MM.1S (cell line): Measurements from ENCODE around the gene ZBTB34.

ENCODE experiments used
- DNase-seq: peaks from one replicate; pipeline ENCODE4 v3.0.0-alpha.2; 2015
- H2AFZ ChIP-seq: fragments of 300-600 bp; sonication (generic); 2 replicates; pipeline ENCODE4 v1.6.0; 2016; ENCODE audit warnings: antibody characterized with exemption, low read length
- H3F3A ChIP-seq: fragments of 300-600 bp; sonication (generic); 2 replicates; pipeline ENCODE4 v1.6.1; 2016; ENCODE audit warnings: mild to moderate bottlenecking, antibody characterized with exemption, low read length, moderate library complexity, mixed read lengths; ENCODE audit not compliant: insufficient read depth
- H3K27ac ChIP-seq: fragments of 300-600 bp; sonication (generic); 2 replicates; pipeline ENCODE4 v1.5.1; 2016; ENCODE audit warnings: mild to moderate bottlenecking, low read length
- H3K27me3 ChIP-seq: fragments of 300-600 bp; sonication (generic); replicated peaks from 2 replicates; pipeline ENCODE4 v1.6.0; 2016; ENCODE audit warnings: low read length; ENCODE audit not compliant: insufficient read depth
- H3K36me3 ChIP-seq: fragments of 300-600 bp; sonication (generic); replicated peaks from 2 replicates; pipeline ENCODE4 v1.6.1; 2016; ENCODE audit warnings: mild to moderate bottlenecking, low read length, mixed read lengths; ENCODE audit not compliant: insufficient read depth
- H3K4me1 ChIP-seq: fragments of 300-600 bp; sonication (generic); 2 replicates; pipeline ENCODE4 v1.6.1; 2016; ENCODE audit warnings: low read length, mixed read lengths
- H3K4me2 ChIP-seq: fragments of 300-600 bp; sonication (generic); 2 replicates; pipeline ENCODE4 v1.6.0; 2016; ENCODE audit warnings: low read depth, low read length
- H3K4me3 ChIP-seq: fragments of 300-600 bp; sonication (generic); 2 replicates; pipeline ENCODE4 v1.5.1; 2016; ENCODE audit warnings: low read length, mixed read lengths
- H3K79me2 ChIP-seq: fragments of 300-600 bp; sonication (generic); 2 replicates; pipeline ENCODE4 v1.6.1; 2016; ENCODE audit warnings: mixed run types, low read length, mixed read lengths
- H3K9ac ChIP-seq: fragments of 300-600 bp; sonication (generic); 2 replicates; pipeline ENCODE4 v1.6.1; 2016; ENCODE audit warnings: low read length, mixed read lengths
- H3K9me2 ChIP-seq: fragments of 300-600 bp; sonication (generic); replicated peaks from 2 replicates; pipeline ENCODE4 v1.6.1; 2016; ENCODE audit warnings: mild to moderate bottlenecking, low read length, mixed read lengths; ENCODE audit not compliant: insufficient read depth
- H3K9me3 ChIP-seq: fragments of 300-600 bp; sonication (generic); replicated peaks from 2 replicates; pipeline ENCODE4 v1.6.1; 2016; ENCODE audit warnings: mild to moderate bottlenecking, low read length, mixed read lengths; ENCODE audit not compliant: insufficient read depth
- H4K20me1 ChIP-seq: fragments of 300-600 bp; sonication (generic); 2 replicates; pipeline ENCODE4 v1.6.1; 2016; ENCODE audit warnings: mild to moderate bottlenecking, low read length, moderate library complexity, mixed read lengths; ENCODE audit not compliant: insufficient read depth
- EZH2 ChIP-seq: fragments of 300-600 bp; sonication (generic); optimal IDR thresholded peaks from 2 replicates; pipeline ENCODE3; 2017; ENCODE audit warnings: low read depth, mild to moderate bottlenecking, antibody characterized with exemption, low read length, mixed read lengths
- EZH2phosphoT487 ChIP-seq: fragments of 300-600 bp; sonication (generic); IDR thresholded peaks from 2 replicates; pipeline ENCODE4 v1.6.1; 2018; ENCODE audit warnings: antibody characterized with exemption, low read length
- TF ChIP-seq, protein P1 (sequence below): fragments of 300-600 bp; sonication (generic); IDR thresholded peaks from 2 replicates; pipeline ENCODE4 v1.5.1; 2016; ENCODE audit warnings: antibody characterized with exemption, low read length, mixed read lengths

The ZBTB34 gene

DNA sequence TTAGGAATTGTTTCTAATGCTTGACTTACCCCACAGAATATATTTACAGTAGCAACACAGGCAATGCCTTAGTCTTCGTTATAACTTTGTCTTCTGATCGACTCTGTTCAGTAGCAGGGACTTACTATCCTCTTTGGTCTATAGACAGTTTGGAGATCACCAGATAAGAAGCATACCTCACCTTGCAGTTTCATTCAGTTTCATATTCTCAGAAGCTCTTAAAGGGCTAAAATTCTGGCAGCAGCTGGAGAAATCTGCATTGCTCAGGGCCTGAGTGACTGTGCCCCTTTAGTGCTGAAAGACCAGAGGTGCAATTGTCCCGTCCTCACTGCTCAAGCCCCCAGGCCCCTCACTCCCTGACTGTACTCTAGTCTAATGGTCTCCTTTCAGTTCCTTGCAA is 29.6 kb upstream of the ZBTB34 start:
- DNase-seq: no peak
- Histone ChIP-seq H3K27ac (no peak overlapping the region), H3K4me2 (no peak overlapping the region), H2AFZ (no peak overlapping the region), H4K20me1 (no peaks in the 10 kb centered on the region), H3K9me2 (no peaks in the 10 kb centered on the region), H3K4me1 (0 out of 2 replicates have a peak, but pooled peaks cover 2% of the 10 kb centered on the region), H3F3A (no peaks in the 10 kb centered on the region), H3K79me2 (peaks cover 62% of the 10 kb centered on the region), H3K4me3 (no peak overlapping the region), H3K9me3 (no peaks in the 10 kb centered on the region), H3K9ac (no peak overlapping the region), H3K27me3 (no peaks in the 10 kb centered on the region), H3K36me3 (no peaks in the 10 kb centered on the region; the same call in 1 of the 2 replicates)
- TF ChIP-seq, protein P1, sequence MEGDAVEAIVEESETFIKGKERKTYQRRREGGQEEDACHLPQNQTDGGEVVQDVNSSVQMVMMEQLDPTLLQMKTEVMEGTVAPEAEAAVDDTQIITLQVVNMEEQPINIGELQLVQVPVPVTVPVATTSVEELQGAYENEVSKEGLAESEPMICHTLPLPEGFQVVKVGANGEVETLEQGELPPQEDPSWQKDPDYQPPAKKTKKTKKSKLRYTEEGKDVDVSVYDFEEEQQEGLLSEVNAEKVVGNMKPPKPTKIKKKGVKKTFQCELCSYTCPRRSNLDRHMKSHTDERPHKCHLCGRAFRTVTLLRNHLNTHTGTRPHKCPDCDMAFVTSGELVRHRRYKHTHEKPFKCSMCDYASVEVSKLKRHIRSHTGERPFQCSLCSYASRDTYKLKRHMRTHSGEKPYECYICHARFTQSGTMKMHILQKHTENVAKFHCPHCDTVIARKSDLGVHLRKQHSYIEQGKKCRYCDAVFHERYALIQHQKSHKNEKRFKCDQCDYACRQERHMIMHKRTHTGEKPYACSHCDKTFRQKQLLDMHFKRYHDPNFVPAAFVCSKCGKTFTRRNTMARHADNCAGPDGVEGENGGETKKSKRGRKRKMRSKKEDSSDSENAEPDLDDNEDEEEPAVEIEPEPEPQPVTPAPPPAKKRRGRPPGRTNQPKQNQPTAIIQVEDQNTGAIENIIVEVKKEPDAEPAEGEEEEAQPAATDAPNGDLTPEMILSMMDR: no peak
- TF ChIP-seq EZH2phosphoT487 (no peak), EZH2 (no peak)

DNA sequence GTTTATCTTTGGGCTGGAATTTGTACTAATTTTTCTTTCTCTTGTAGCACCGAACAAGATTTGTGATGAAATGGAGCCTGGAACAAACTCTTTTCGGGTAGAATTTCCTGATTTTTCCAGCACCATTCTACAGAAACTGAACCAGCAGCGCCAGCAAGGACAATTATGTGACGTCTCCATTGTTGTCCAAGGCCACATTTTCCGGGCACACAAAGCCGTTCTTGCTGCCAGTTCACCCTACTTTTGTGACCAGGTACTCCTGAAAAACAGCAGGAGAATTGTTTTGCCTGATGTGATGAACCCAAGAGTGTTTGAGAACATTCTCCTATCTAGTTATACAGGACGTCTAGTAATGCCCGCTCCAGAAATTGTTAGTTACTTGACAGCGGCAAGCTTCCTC is 28.0 kb upstream of the ZBTB34 start:
- 0 out of 2 replicates have a peak, but pooled peaks cover 5% of the 10 kb centered on the region for H3K4me1 ChIP-seq
- no peaks in the 10 kb centered on the region for H3K27me3 ChIP-seq
- DNase-seq: no peak
- H3K4me3 ChIP-seq: no peak overlapping the region
- peaks cover 67% of the 10 kb centered on the region for H3K79me2 ChIP-seq
- H2AFZ ChIP-seq: no peak overlapping the region
- no peak overlapping the region for H3K4me2 ChIP-seq
- TF ChIP-seq EZH2phosphoT487 (no peak), EZH2 (no peak)
- TF ChIP-seq, protein P1: no peak
- no peaks in the 10 kb centered on the region for H3K9me3 ChIP-seq
- no peak overlapping the region for H3K27ac ChIP-seq
- H3F3A ChIP-seq: no peaks in the 10 kb centered on the region
- H3K36me3 ChIP-seq: no peaks in the 10 kb centered on the region; the same call in 1 of the 2 replicates
- H4K20me1 ChIP-seq: no peaks in the 10 kb centered on the region
- H3K9ac ChIP-seq: no peak overlapping the region
- H3K9me2 ChIP-seq: no peaks in the 10 kb centered on the region

DNA sequence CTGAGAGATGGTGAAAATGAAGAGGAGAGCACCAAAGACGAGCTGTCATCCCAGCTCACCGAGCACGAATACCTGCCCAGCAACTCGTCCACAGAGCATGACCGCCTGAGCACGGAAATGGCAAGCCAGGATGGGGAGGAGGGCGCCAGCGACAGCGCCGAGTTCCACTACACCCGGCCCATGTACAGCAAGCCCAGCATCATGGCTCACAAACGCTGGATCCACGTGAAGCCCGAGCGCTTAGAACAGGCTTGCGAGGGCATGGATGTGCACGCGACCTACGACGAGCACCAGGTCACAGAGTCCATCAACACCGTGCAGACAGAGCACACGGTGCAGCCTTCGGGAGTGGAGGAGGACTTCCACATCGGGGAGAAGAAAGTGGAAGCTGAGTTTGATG is 27.4 kb upstream of the ZBTB34 start:
- H3K4me1 ChIP-seq: 0 out of 2 replicates have a peak, but pooled peaks cover 5% of the 10 kb centered on the region
- H3K4me2 ChIP-seq: no peak overlapping the region
- H3K4me3 ChIP-seq: no peak overlapping the region
- no peaks in the 10 kb centered on the region; the same call in 1 of the 2 replicates for H3K36me3 ChIP-seq
- H3K9me3 ChIP-seq: no peaks in the 10 kb centered on the region
- TF ChIP-seq EZH2 (no peak), EZH2phosphoT487 (no peak)
- TF ChIP-seq, protein P1: no peak
- no peak overlapping the region for H3K9ac ChIP-seq
- H3K27ac ChIP-seq: no peak overlapping the region
- no peaks in the 10 kb centered on the region for H4K20me1 ChIP-seq
- no peaks in the 10 kb centered on the region for H3K27me3 ChIP-seq
- peaks cover 66% of the 10 kb centered on the region for H3K79me2 ChIP-seq
- DNase-seq: no peak
- no peak overlapping the region for H2AFZ ChIP-seq
- H3F3A ChIP-seq: no peaks in the 10 kb centered on the region
- H3K9me2 ChIP-seq: no peaks in the 10 kb centered on the region
